Mucosa of rectum (tissue), 2 donors: ENCODE measurements around the gene FBXW8.

ENCODE experiments used
- H3K27ac ChIP-seq, 2 donors: one replicate each; pipeline ENCODE4 v1.7.0; 2013; ENCODE audit warnings: inconsistent platforms in 2 of 2, low read depth in 2 of 2, low read length in 2 of 2
- H3K27me3 ChIP-seq, 2 donors: one replicate each; pipeline ENCODE4 v1.7.0; 2013; ENCODE audit warnings: low read length in 2 of 2; ENCODE audit not compliant: control insufficient read depth in 2 of 2, insufficient read depth in 2 of 2
- H3K36me3 ChIP-seq, 2 donors: one replicate each; pipeline ENCODE4 v1.7.0; 2013; ENCODE audit warnings: low read length in 2 of 2; ENCODE audit not compliant: control insufficient read depth in 2 of 2, insufficient read depth in 2 of 2
- H3K4me1 ChIP-seq, 2 donors: one replicate each; pipeline ENCODE4 v1.7.0; 2013; ENCODE audit warnings: low read length in 2 of 2, mild to moderate bottlenecking in 1 of 2; ENCODE audit not compliant: control insufficient read depth in 2 of 2, insufficient read depth in 2 of 2
- H3K4me3 ChIP-seq, 2 donors: one replicate each; pipeline ENCODE4 v1.7.0; 2013; ENCODE audit warnings: low read length in 2 of 2
- H3K9ac ChIP-seq, 2 donors: one replicate each; pipeline ENCODE4 v1.7.0; 2013; ENCODE audit warnings: low read length in 2 of 2, low read depth in 1 of 2, mild to moderate bottlenecking in 1 of 2
- H3K9me3 ChIP-seq, 2 donors: one replicate each; pipeline ENCODE4 v1.7.0; 2013; ENCODE audit warnings: low read length in 2 of 2; ENCODE audit not compliant: control insufficient read depth in 2 of 2
- donor health status: healthy.
- donor health status: Normal muscosa, but diverticular disease.

FBXW8 gene

DNA sequence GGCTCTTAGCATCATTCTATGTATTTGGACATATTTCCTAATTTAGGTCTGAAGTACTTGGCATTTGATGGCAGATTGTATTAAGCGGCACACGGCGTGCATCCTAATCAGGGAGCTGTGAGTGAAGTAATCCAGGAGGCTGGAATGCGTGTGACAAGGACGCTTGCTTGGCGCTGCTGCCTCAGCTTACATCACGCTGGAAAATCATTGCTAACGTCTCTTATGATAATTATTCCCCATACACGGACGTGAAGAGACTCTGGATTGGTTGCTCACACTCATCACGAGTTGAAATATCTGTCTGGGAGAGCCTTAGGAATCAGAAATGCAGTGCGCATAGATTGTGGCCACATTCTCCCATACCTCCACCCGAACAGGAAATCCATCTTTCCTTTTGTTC, 85.3 kb downstream of the FBXW8 start:
- Histone ChIP-seq H3K9me3 (no peaks in the 10 kb centered on the region), H3K36me3 (peaks cover 0 to 4% of the 10 kb centered on the region in 2 donors), H3K27ac (no peak overlapping the region), H3K4me3 (no peak overlapping the region), H3K4me1 (no peaks in the 10 kb centered on the region), H3K9ac (no peak overlapping the region), H3K27me3 (no peaks in the 10 kb centered on the region)

DNA sequence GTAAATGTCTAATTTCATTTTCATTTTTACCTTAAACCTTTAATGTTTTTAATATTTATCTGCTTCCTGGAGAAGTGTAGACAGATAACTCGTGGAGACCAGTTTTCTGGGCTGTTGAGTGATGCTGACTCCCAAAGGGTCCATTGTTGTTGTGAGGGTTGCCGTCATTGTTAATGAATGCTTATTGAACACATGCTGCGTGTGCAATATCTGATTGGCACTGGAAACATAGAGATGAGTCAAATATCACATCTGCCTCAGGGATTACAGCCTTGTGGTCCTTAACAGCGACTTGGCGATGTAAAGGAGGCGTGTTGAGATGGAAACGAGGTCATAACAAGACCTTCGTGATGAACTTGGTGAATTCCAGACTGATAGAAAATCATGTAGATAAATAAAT, 85.9 kb downstream of the FBXW8 start:
- no peak overlapping the region for H3K27ac ChIP-seq
- H3K4me1 ChIP-seq = no peaks in the 10 kb centered on the region
- H3K36me3 ChIP-seq = peaks cover 0 to 4% of the 10 kb centered on the region in 2 donors
- H3K9me3 ChIP-seq = no peaks in the 10 kb centered on the region
- no peak overlapping the region for H3K9ac ChIP-seq
- H3K4me3 ChIP-seq = no peak overlapping the region
- no peaks in the 10 kb centered on the region for H3K27me3 ChIP-seq

DNA sequence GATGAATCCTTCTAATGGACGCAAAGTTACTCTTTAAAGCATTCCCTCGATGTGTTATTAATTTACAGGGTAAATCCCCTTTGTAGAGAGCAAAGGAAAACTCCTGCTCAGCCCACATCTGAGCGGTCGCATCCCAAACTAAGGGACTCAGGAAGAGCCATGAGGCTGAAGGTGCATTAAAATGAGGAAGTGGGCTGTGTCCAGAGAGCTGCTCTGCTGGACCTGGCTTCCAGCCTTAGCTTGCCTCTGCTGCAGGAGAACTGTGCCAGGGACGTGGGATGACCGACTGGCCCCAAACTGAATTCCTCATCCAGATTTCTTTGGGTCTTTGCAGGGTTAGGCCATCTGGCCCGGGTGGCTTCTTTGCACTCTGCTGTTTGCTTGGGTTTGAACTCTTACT, 88.3 kb downstream of the FBXW8 start:
- Histone ChIP-seq H3K27me3 (no peaks in the 10 kb centered on the region), H3K9ac (no peak overlapping the region)

GRCh38 chr12:117000316-117000715, 89.6 kb downstream of the FBXW8 start:
- H3K27me3 ChIP-seq = no peaks in the 10 kb centered on the region
- H3K9me3 ChIP-seq = no peaks in the 10 kb centered on the region
- no peak overlapping the region for H3K9ac ChIP-seq
- H3K4me1 ChIP-seq = no peaks in the 10 kb centered on the region
- H3K36me3 ChIP-seq = peaks cover 7 to 21% of the 10 kb centered on the region in 2 donors
- H3K4me3 ChIP-seq = no peak overlapping the region
- no peak overlapping the region for H3K27ac ChIP-seq

More for the DNA sequence above, 88.3 kb downstream of the FBXW8 start:
- Histone ChIP-seq H3K4me3 (no peak overlapping the region), H3K36me3 (peaks cover 3 to 12% of the 10 kb centered on the region in 2 donors), H3K27ac (no peak overlapping the region), H3K9me3 (no peaks in the 10 kb centered on the region), H3K4me1 (no peaks in the 10 kb centered on the region)

GRCh38 chr12:117002051-117002817, 91.5 kb downstream of the FBXW8 start:
- no peak overlapping the region for H3K27ac ChIP-seq

GRCh38 chr12:117003883-117004404, 93.2 kb downstream of the FBXW8 start:
- Histone ChIP-seq H3K4me3 (no peak overlapping the region), H3K9ac (no peak overlapping the region), H3K9me3 (no peaks in the 10 kb centered on the region), H3K27ac (no peak overlapping the region), H3K4me1 (no peaks in the 10 kb centered on the region), H3K27me3 (no peaks in the 10 kb centered on the region), H3K36me3 (peaks cover 11 to 30% of the 10 kb centered on the region in 2 donors)

More at GRCh38 chr12:117002051-117002817, 91.5 kb downstream of the FBXW8 start:
- H3K9ac ChIP-seq = no peak overlapping the region
- H3K4me1 ChIP-seq = no peaks in the 10 kb centered on the region
- no peaks in the 10 kb centered on the region for H3K27me3 ChIP-seq
- H3K9me3 ChIP-seq = no peaks in the 10 kb centered on the region
- peaks cover 11 to 30% of the 10 kb centered on the region in 2 donors for H3K36me3 ChIP-seq
- no peak overlapping the region for H3K4me3 ChIP-seq

DNA sequence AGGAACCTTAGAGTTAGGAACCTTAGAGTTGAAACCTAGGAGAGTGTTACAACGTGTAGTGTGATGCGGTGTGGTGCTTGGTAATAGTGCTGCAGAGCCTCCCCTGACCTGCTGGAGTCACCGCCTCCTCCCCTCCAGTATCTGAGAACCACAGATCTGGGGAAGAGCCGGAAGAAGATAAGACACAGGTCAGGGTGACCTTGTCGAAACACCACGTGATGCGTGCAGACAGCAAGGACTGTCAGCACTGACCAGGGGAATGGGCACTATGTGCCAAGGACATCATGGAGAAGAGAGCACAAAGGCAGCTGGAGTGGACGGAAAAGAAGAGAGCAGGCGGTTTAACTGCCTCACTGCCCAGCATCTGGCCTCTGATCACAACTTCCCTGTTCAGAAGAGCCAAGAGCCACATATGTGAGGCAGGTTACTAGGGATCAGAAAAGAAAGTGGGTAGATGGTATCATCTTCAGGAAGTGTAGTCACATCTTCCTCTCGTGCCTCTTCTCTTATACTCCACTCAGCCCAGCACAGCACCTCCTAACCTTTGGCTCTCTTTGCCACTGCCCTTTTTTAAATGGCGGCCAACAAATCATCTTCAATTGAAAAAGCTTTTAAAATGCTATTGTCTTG, 94.8 kb downstream of the FBXW8 start:
- Histone ChIP-seq H3K27me3 (no peaks in the 10 kb centered on the region), H3K4me1 (no peaks in the 10 kb centered on the region), H3K4me3 (no peak overlapping the region), H3K36me3 (peaks cover 17 to 37% of the 10 kb centered on the region in 2 donors), H3K9ac (no peak overlapping the region), H3K9me3 (no peaks in the 10 kb centered on the region), H3K27ac (no peak overlapping the region)

- peaks cover 20 to 39% of the 10 kb centered on the region in 2 donors for H3K36me3 ChIP-seq
- no peak overlapping the region for H3K4me3 ChIP-seq
- no peak overlapping the region for H3K27ac ChIP-seq
These were observed 95.6 kb downstream of the FBXW8 start for GRCh38 chr12:117006333-117006732.

DNA sequence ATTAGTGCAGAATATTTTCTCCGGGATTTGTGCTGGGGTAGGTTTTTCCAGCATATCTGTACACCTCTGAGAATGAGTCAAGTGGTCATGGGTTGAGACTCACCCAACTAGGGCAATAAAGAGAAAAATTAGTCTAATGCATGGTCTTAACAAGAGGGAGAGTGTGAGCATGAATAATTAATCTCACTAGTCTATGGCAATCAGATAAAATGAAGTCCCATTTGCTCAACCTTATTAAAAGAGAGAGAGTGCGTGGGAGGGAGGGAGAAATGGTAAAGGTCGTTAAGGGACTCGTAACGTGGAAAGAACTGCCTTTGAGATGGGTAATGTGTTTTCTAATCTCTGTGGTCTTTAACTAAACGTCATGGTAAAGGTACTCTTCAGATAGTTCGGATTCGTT, 96.8 kb downstream of the FBXW8 start:
- Histone ChIP-seq H3K9ac (no peak overlapping the region), H3K27ac (no peak overlapping the region), H3K36me3 (peaks cover 23 to 36% of the 10 kb centered on the region in 2 donors), H3K9me3 (no peaks in the 10 kb centered on the region), H3K27me3 (no peaks in the 10 kb centered on the region), H3K4me3 (no peak overlapping the region), H3K4me1 (no peaks in the 10 kb centered on the region)

More at GRCh38 chr12:117006333-117006732, 95.6 kb downstream of the FBXW8 start:
- H3K4me1 ChIP-seq = no peaks in the 10 kb centered on the region
- H3K9me3 ChIP-seq = no peaks in the 10 kb centered on the region
- no peak overlapping the region for H3K9ac ChIP-seq
- H3K27me3 ChIP-seq = no peaks in the 10 kb centered on the region

DNA sequence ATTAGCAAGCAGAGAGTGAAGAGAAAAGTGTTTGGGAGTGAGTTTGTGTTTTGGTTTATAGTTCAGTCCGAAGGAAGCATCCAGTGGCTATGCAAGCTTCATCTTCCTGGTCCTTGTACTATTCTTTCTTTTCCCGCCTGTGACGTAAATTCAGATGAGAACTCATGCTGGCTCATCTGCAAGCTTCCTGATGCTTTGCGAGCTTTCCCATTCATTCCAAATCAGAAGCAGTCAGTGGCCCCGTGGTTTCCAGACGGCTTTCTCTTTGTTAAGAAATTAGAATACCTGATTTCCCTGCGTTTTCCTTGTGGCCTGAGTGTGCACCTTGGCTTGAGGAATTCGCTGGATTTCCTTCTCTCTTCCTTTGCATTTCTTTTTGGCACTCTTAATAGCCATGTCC, 99.0 kb downstream of the FBXW8 start:
- no peaks in the 10 kb centered on the region for H3K4me1 ChIP-seq
- no peak overlapping the region for H3K27ac ChIP-seq
- no peak overlapping the region for H3K9ac ChIP-seq
- H3K9me3 ChIP-seq = peaks cover 0 to 5% of the 10 kb centered on the region in 2 donors
- no peaks in the 10 kb centered on the region for H3K27me3 ChIP-seq
- H3K36me3 ChIP-seq = peaks cover 25 to 43% of the 10 kb centered on the region in 2 donors
- no peak overlapping the region for H3K4me3 ChIP-seq
